GM18505 (cell line): ENCODE measurements around the gene HSD11B2.

ENCODE experiments used
- ATAC-seq: cut with Tn5 transposase; IDR thresholded peaks from one replicate; pipeline ENCODE4 v1.9.1; 2021; ENCODE audit not compliant: unreplicated experiment
- POLR2A ChIP-seq: IDR thresholded peaks from 4 replicates; pipeline ENCODE4 v1.6.1; 2011; ENCODE audit warnings: borderline replicate concordance; ENCODE audit not compliant: insufficient read depth, insufficient read length; ENCODE audit errors: extremely low read depth

HSD11B2 gene

GRCh38 chr16:67392301-67393059, 38.4 kb upstream of the HSD11B2 start:
- no peak for ATAC-seq
- no peak for TF ChIP-seq POLR2A

- TF ChIP-seq POLR2A, result no peak
- ATAC-seq, result no peak
Measured at GRCh38 chr16:67393111-67393787, 37.7 kb upstream of the HSD11B2 start, which contains the start of gene TPPP3. TSS of gene TPPP3 (minus strand) at chr16:67393498. CDS start at chr16:67391111, 2,387 bp downstream.

- no peak for TF ChIP-seq POLR2A
- no peak for ATAC-seq
Measured at GRCh38 chr16:67393788-67394154, 37.1 kb upstream of the HSD11B2 start.

- TF ChIP-seq POLR2A, result no peak
- ATAC-seq, result no peak
Measured at GRCh38 chr16:67394155-67395104, 36.5 kb upstream of the HSD11B2 start.

- TF ChIP-seq POLR2A, result no peak
- ATAC-seq, result no peak
Measured at GRCh38 chr16:67395105-67395457, 35.8 kb upstream of the HSD11B2 start.

GRCh38 chr16:67395458-67396158, 35.3 kb upstream of the HSD11B2 start:
- no peak for TF ChIP-seq POLR2A
- ATAC-seq, result no peak

- ATAC-seq, result no peak
- TF ChIP-seq POLR2A, result no peak
Measured at GRCh38 chr16:67396159-67397035, 34.5 kb upstream of the HSD11B2 start.

- ATAC-seq, result no peak
Measured at GRCh38 chr16:67397036-67397801, 33.7 kb upstream of the HSD11B2 start.

GRCh38 chr16:67397812-67398545, 32.9 kb upstream of the HSD11B2 start:
- ATAC-seq, result no peak
- TF ChIP-seq POLR2A, result no peak

More at GRCh38 chr16:67397036-67397801, 33.7 kb upstream of the HSD11B2 start:
- TF ChIP-seq POLR2A, result no peak

- ATAC-seq, result no peak
- no peak for TF ChIP-seq POLR2A
Measured at GRCh38 chr16:67398546-67399217, 32.2 kb upstream of the HSD11B2 start.

GRCh38 chr16:67399218-67399733, 31.6 kb upstream of the HSD11B2 start:
- ATAC-seq, result no peak
- no peak for TF ChIP-seq POLR2A
